Tibial nerve (tissue), 4 donors: Measurements from ENCODE around the gene MYO3B.

Experiments
- EP300 ChIP-seq, 2 donors: sonication (generic); formaldehyde crosslinking; IDR thresholded peaks; one replicate each; pipeline ENCODE4 v1.6.1; 2017; ENCODE audit warnings: antibody characterized with exemption in 2 of 2, mild to moderate bottlenecking in 1 of 2
- POLR2A ChIP-seq, 2 donors: fragments of 450-650 bp; IDR thresholded peaks; one replicate each; pipeline ENCODE4 v1.6.1; 2017; ENCODE audit warnings: antibody characterized with exemption in 2 of 2, mild to moderate bottlenecking in 2 of 2, moderate library complexity in 2 of 2
- TF ChIP-seq, protein P1 (sequence below), 5 experiments: fragments of 200-600 bp in 3 of 5; fragments of 450-650 bp in 2 of 5; sonication (generic) in 3 of 5; IDR thresholded peaks; one replicate each; pipeline ENCODE4 v1.5.1; 2016 to 2019; ENCODE audit warnings: antibody characterized with exemption in 5 of 5, mild to moderate bottlenecking in 3 of 5, moderate library complexity in 2 of 5

GRCh38 chr2:170607171-170607570 lies 429.2 kb downstream of the MYO3B start:
- TF ChIP-seq, protein P1, sequence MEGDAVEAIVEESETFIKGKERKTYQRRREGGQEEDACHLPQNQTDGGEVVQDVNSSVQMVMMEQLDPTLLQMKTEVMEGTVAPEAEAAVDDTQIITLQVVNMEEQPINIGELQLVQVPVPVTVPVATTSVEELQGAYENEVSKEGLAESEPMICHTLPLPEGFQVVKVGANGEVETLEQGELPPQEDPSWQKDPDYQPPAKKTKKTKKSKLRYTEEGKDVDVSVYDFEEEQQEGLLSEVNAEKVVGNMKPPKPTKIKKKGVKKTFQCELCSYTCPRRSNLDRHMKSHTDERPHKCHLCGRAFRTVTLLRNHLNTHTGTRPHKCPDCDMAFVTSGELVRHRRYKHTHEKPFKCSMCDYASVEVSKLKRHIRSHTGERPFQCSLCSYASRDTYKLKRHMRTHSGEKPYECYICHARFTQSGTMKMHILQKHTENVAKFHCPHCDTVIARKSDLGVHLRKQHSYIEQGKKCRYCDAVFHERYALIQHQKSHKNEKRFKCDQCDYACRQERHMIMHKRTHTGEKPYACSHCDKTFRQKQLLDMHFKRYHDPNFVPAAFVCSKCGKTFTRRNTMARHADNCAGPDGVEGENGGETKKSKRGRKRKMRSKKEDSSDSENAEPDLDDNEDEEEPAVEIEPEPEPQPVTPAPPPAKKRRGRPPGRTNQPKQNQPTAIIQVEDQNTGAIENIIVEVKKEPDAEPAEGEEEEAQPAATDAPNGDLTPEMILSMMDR (IDR thresholded peaks at IDR 0.05): no peak
- TF ChIP-seq POLR2A (IDR thresholded peaks at IDR 0.05) (no peak), EP300 (IDR thresholded peaks at IDR 0.05) (no peak)
